Measurements from ENCODE around the gene FRK.

- TF ChIP-seq CTCF (IDR thresholded peaks at IDR 0.05) = no peak
- TF ChIP-seq POLR2A (IDR thresholded peaks at IDR 0.05) = no peak
Measured at GRCh38 chr6:116094041-116094440, 33.4 kb upstream of the FRK start.

All from lower leg skin (tissue), 3 donors.